ENCODE results near the gene DIS3L2. TPM values are rescaled to one million over a fixed set of nuclear protein-coding genes. Genes with fewer than 3 reads are reported as not detected.

The DIS3L2 gene

DNA sequence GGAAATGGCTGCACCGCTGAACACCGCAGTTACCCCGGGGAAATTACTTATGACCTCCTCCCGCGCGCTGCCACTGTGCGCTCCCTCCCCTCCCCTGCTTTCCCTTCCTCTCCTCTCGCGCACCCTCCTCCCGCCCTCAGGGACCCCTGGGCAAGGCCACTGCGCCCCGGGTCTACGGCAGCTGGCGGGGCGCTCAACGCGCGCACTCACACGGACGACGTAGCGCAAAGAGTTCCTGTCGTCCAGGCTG is 424.9 kb downstream of the DIS3L2 start:
- Histone ChIP-seq H2BK5ac (ENCODE audit: low read length) (no peak overlapping the region), H3K9ac (ENCODE audit: low read depth, low read length, poor library complexity) (peak overlapping the region; percentile 21), H3K36me3 (replicated peaks in 1 of 2; ENCODE audit: control insufficient read depth in 2 of 2, insufficient read depth in 2 of 2, low read length in 2 of 2) (no peaks in the 10 kb centered on the region), H2AFZ (ENCODE audit: low read length) (peak overlapping the region; percentile 22), H3K9me3 (replicated peaks in 1 of 2; ENCODE audit: control insufficient read depth in 2 of 2, insufficient read depth in 1 of 2, low read depth in 1 of 2, low read length in 2 of 2) (peaks cover 0 to 4% of the 10 kb centered on the region in 2 donors), H2BK120ac (ENCODE audit: low read depth, low read length) (no peak overlapping the region), H3K79me1 (ENCODE audit: low read depth, low read length) (no peaks in the 10 kb centered on the region), H2AK5ac (ENCODE audit: low read depth, low read length) (no peak overlapping the region), H3K4me3 (ENCODE audit: low read length in 2 of 2) (no peak overlapping the region), H3K4me2 (ENCODE audit: insufficient read depth, low read length, poor library complexity, severe bottlenecking) (peak overlapping the region; percentile 52), H2BK15ac (ENCODE audit: low read length) (no peak overlapping the region), H3K18ac (ENCODE audit: low read length) (peak overlapping the region; percentile 31), H3K27me3 (ENCODE audit: control insufficient read depth in 3 of 3, insufficient read depth in 3 of 3, low read depth in 1 of 3, low read length in 3 of 3) (peaks cover 33 to 71% (median 69%) of the 10 kb centered on the region in 3 experiments), H3K23ac (ENCODE audit: low read depth, low read length, poor library complexity) (no peak overlapping the region), H4K8ac (ENCODE audit: low read depth, low read length) (no peak overlapping the region), H3K4ac (ENCODE audit: low read length) (no peak overlapping the region), H3K27ac (replicated peaks; ENCODE audit: low read length) (no peak overlapping the region), H4K91ac (ENCODE audit: low read depth, low read length, poor library complexity) (no peak overlapping the region), H3K4me1 (ENCODE audit: control insufficient read depth in 2 of 2, insufficient read depth in 1 of 2, low read depth in 1 of 2, low read length in 2 of 2) (peaks cover 0 to 8% of the 10 kb centered on the region in 2 donors), H3K14ac (ENCODE audit: low read length) (no peak overlapping the region), H2BK12ac (ENCODE audit: low read length) (peak overlapping the region; percentile 46)
- DNase-seq (ENCODE audit: low spot score) = no peak
- no CpG with 5 or more reads among the region's 23 CpGs for WGBS, 2 donors (ENCODE audit: extremely low coverage in 2 of 2, insufficient read length in 2 of 2, insufficient replicate concordance in 1 of 2)

Small RNAs within 50 kb of the gene (small RNA-seq; reads per million reads assigned to genes)
- gene AC068134.3 (ENCODE audit: insufficient read depth) (not detected), gene AC068134.4 (ENCODE audit: insufficient read depth) (not detected), gene MIR562 (ENCODE audit: insufficient read depth) (not detected)
